ENCODE data around the gene ZNF467.

Gene ZNF467

DNA sequence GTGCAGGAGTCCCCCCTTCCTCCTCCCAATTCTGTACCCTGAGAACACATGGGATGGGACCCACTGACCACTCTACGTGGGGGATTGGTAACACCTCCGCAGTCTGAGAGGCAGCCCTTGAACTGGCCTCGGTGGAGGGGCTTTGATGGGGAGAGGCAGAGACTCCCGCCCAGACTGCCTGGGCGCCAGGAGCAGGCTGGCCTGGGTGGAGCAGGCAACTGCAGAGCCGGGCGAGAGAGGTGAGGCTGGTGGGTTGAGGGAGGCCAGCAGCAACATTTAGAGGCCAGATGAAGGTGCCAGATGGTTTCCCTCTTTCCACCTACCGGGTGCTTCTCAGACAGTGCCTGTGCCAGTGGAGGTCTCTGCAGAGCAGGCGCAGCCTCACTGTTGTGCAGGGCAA, 30.7 kb upstream of the ZNF467 start:
- DNase-seq: no peak

DNA sequence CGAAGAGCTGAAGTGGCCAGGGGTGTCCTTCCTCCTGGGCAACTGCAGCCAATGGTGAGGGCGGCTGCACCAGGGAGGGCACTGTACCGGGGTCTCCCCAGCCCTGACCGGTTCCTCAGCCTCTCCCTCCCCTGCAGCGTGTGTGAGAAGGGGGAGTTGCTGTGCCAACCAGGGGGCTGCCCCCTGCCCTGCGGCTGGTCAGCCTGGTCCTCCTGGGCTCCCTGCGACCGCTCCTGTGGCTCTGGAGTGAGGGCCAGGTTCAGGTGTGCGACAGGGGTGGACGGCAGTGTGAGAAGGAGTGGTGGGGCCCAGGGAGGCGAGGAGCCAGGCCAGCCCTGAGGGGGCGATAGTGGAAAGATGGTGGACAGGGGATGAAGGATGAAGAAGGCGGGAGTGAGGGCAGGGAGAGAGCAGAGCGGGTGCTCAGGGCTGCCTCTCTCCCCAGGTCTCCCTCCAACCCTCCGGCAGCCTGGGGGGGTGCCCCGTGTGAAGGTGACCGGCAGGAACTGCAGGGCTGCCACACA, 30.2 kb upstream of the ZNF467 start:
- no peak for DNase-seq

DNA sequence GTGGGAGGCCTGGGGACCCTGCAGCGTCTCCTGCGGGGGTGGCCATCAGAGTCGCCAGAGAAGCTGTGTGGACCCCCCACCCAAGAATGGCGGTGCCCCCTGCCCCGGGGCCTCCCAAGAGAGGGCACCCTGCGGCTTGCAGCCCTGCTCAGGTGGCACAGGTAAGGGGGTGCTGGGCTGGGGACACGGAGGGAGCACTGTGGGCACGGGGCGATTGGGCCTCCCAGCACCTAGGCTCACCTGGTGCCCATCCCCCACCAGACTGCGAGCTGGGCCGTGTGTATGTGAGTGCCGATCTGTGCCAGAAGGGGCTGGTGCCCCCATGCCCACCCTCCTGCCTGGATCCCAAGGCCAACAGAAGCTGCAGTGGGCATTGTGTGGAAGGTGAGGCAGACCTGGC, 29.6 kb upstream of the ZNF467 start:
- no peak for DNase-seq

DNA sequence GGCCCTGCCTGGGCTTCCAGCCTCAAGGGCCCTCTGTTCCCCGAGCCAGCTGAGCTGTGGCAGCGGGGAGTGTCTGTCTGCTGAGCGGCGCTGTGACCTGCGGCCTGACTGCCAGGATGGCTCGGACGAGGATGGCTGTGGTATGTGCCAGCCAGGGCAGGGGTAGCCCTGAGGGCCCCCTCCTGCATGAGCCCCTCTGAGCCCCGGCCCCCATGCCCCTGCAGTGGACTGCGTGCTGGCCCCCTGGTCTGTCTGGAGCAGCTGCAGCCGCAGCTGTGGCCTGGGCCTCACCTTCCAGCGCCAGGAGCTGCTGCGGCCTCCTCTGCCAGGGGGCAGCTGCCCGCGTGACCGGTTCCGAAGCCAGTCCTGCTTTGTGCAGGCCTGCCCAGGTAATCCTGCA, 28.4 kb upstream of the ZNF467 start:
- DNase-seq: no peak

DNA sequence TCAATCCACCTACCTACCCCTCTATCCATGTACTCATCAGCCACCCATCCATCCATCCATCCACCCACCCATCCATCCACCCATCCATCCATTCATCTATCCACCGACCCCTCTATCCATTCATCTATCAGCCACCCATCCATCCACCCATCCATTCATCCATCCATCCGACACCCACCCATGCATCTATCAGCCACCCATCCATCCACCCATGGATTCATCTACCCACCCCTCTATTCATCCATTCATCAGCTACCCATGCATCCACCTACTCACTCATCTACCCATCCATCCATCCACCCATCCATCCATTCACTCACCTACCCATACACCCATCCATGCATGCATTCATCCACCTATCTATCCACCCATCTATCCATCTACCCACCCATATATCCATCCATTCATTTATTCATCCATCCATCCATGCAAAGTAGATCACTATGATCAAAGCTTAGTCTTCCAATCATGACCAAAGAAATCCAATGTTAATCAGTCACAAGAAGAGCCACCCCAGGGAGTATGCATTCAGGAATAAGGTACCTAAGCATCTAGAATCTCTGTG, 27.7 kb upstream of the ZNF467 start:
- no peak for DNase-seq

DNA sequence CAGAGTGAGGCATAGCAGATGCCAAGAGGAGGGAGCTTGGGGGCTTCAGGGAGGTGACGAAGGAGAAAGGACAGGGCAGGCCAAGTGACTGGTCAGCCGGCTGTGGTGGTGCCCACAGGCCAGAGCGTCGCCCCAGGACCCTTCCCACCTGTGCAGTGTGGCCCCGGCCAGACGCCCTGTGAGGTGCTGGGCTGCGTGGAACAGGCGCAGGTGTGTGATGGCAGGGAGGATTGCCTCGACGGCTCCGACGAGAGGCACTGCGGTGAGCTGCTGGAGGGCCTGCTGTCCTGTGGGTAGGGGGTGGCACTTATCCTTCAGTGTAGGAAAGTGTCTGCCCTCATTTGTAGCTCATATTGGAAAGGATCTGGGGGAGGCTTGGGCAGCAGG, 26.8 kb upstream of the ZNF467 start:
- no peak for DNase-seq

DNA sequence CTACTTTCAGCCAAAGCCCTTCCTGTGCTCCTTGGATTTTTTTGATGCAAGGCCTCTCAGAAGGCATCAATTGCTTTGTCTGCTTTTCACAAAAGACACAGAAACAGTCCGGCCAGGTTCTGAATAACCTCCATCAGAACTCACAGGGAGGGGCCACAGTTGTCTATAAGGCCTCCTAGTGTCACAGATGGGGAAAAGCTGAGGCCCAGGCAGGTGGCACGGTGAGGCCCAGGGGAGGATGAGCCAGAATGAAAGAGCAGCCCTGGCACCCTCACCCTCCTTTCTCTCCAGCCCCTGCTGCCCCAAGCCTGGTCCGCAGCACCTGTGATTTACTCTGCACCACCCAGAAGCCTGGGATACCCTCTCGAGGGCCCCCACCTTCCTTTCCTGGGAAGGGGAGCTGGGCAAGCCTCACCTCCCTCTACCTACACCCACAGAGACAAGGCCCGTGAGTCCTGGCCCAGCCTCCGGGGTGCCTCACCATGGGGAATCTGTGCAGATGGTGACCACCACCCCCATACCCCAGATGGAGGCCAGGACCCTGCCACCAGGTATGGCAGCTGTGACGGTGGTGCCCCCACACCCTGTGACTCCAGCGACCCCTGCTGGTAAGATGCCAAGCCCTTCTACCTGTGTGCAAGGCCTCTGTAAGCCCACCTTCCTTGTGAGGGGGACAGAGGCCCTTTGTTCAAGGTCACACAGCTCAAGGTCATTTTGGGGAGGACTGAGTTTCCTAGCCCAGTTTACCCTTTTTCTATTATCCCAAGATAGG, 26.2 kb upstream of the ZNF467 start:
- DNase-seq: no peak

DNA sequence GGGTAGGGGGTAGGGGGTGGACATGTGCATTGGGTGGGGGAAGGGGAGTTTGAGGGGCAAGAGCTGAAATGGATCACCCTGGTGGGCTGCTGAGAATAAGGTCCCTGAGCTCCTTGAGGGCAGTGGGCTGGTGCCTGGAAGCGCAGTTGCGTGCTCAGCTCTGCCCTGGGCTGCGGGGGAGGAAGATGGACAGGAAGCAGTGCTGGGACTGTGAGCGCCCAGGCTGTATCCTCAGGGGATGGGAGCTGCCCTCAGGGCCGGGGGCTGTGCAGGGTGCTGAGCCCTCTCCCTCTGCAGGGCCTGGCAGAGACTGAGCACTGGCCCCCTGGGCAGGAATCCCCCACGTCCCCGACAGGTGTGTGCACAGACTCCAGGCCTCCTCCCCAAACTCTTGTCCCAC, 24.4 kb upstream of the ZNF467 start:
- no peak for DNase-seq

DNA sequence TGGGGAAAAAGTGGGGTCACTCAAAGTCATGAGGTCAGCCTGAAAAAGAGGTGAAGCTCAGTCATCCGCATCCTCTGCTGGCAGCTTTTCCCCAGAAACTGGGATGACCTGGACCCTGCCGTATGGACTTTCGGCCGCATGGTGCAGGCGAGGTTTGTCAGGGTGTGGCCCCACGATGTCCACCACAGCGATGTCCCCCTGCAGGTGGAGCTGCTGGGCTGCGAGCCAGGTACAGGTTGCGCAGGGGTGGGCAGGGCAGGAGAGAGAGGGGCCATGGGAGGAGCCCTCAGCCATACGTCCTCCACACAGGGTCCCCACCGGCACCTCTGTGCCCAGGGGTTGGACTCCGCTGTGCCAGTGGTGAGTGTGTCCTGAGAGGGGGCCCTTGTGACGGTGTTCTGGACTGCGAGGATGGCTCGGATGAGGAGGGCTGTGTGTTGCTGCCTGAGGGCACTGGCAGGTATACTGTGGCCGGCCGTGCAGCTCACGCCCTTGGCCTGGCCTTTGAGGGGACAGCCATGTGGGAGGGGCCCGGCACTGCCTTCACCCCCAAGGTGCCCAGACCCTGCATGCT, 23.0 kb upstream of the ZNF467 start:
- no peak for DNase-seq

DNA sequence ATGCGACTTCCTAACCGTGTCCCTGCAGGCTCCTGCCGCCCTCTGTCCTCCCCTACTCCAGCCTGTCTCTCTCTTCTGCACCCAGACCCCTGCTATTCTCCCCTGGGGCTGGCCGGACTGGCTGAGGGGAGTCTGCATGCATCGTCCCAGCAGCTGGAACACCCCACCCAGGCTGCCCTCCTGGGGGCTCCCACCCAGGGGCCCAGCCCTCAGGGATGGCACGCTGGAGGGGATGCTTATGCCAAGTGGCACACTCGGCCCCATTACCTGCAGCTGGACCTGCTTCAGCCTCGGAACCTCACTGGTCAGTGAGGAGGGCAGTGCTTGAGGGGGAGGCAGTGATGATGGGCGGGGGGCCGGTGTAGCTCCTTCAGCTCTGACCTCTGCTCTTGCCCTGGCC, 21.7 kb upstream of the ZNF467 start:
- no peak for DNase-seq

DNA sequence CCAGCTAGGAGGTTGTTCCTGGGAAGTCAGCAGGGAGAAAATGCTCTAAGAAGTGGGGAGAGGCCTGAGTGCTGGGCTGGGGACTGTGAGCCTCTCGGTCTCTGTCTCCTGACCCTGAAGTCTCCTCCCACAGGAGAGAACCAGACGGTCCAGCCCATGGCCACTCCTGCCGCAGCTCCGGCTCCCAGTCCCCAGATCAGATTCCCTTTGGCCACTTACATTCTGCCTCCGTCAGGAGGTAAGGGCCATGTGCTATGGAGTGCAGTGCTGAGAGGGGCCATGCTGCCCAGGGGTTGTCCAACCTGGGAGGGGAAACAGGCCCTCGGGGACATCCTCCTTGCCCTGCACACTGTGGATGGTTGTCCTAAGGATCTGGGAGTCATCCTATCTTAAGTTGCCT, 21.3 kb upstream of the ZNF467 start:
- DNase-seq: no peak

DNA sequence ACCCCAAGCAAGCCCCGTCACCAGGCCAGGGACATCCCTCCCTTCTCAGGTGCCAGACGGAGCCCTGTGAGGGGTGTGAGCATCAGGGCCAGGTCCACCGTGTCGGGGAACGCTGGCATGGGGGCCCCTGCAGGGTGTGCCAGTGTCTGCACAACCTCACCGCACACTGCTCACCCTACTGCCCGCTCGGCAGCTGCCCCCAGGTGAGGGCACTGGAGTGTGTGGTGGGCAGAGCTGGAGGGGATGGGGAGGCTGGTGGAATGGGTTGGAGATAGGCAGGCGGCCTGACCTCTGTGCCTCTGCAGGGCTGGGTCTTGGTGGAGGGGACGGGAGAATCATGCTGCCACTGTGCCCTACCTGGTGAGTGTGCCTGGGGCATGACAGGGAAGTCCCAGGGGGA, 19.9 kb upstream of the ZNF467 start:
- DNase-seq: no peak

DNA sequence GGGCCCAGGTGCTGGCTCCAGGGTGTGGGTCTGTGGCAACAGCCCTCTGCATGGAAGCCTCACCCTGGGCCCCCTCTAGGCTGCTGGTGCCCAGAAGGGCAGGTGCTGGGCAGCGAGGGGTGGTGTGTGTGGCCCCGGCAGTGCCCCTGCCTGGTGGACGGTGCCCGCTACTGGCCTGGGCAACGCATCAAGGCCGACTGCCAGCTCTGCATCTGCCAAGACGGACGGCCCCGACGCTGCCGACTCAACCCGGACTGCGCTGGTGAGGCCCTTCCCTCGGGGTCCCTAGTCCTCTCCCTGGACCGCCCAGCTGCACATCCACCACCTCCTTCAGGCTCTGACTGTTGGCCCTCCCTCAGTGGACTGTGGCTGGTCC, 18.8 kb upstream of the ZNF467 start:
- no peak for DNase-seq

DNA sequence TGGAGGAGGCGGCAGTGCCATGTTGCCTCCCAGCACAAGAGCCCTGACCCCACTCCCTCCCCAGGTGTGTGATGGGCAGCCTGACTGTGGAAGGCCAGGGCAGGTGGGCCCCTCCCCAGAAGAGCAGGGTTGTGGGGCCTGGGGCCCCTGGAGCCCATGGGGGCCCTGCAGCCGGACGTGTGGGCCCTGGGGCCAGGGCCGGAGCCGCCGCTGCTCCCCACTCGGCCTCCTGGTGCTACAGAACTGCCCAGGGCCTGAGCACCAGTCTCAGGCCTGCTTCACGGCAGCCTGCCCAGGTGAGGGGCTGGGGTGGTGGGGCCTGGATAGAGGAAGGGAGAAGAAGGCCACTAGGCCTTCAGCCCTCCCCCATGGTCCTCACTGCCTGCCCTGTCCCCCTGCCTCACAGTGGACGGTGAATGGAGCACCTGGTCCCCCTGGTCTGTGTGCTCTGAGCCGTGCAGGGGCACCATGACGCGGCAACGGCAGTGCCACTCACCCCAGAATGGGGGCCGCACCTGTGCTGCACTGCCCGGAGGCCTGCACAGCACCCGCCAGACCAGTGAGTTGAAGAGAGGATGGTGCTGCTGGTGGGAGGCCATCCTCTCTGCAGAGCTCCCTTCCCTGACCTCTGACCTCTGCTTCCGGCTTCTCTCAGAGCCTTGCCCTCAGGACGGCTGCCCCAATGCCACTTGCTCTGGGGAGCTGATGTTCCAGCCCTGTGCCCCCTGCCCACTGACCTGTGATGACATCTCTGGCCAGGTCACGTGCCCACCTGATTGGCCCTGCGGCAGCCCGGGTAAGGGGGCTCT, 18.2 kb upstream of the ZNF467 start:
- DNase-seq: no peak

DNA sequence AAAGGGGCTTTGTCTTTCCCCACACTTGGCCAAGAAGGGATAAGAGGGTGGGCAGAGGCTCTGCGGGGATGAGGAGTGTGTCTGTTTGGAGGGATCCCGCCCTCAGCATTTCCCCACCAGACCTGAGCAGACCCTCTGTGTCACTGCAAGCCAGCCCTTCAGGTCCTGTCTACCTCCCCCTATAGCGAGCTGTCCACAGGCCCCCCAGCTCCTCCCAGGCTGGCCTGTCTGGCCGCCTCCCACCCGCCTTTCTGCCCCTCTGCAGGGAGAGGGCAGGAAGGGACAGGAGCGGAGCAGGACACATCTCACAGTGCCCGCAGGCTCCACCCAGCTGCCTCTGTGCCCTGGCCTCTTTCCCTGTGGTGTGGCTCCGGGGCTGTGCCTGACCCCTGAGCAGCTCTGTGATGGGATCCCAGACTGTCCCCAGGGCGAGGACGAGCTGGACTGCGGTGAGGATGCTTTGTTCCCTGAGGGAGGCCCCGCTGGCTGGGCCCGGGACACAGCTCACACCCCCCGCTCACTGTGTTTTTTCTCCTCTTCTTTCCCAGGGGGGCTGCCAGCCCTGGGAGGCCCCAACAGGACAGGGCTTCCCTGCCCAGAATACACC, 17.5 kb upstream of the ZNF467 start:
- DNase-seq: no peak

DNA sequence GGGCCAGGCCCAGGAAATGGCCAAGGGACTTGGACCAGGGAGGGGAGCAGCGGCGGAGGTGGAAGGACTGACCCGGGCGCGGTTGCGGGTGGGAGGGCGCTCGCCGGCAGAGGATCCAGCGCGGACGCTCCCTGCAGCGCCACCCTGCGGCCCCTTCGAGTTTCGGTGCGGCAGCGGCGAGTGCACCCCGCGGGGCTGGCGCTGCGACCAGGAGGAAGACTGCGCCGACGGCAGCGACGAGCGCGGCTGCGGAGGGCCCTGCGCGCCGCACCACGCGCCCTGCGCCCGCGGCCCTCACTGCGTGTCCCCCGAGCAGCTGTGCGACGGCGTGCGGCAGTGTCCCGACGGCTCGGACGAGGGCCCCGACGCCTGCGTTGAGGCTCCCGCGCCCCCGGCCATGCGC, 16.8 kb upstream of the ZNF467 start:
- no peak for DNase-seq

DNA sequence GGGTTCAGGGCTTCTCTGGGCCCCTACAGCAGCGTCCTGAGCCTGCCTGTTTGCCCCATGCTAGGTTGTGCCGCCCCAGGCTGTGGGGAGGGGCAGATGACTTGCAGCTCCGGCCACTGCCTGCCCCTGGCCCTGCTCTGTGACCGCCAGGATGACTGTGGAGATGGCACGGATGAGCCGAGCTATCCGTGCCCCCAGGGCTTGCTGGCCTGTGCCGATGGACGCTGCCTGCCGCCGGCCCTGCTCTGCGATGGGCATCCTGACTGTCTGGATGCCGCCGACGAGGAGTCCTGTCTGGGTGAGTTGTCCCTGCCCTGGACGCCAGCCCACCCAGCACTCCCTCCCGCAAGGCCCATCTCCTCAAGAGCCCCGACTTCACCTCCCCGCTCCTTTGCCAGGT, 15.7 kb upstream of the ZNF467 start:
- DNase-seq: no peak

DNA sequence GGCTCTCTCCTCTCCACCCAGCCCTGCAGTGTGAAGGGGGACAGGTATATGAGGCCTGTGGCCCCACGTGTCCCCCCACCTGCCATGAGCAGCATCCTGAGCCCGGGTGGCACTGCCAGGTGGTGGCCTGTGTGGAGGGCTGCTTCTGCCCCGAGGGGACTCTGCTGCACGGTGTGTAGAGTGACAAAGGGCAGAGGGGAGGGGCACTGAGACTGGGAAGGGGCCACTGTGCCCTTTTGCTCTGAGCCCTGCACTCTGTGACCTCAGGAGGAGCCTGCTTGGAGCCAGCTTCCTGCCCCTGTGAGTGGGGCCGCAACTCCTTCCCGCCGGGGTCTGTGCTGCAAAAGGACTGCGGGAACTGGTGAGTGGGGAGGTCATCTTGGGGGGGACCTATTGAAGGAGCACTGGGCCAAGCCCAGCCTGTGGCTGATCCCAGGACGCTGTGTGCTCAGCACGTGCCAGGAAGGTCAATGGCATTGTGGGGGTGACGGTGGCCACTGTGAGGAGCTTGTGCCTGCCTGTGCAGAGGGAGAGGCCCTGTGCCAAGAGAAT, 15.0 kb upstream of the ZNF467 start:
- no peak for DNase-seq

DNA sequence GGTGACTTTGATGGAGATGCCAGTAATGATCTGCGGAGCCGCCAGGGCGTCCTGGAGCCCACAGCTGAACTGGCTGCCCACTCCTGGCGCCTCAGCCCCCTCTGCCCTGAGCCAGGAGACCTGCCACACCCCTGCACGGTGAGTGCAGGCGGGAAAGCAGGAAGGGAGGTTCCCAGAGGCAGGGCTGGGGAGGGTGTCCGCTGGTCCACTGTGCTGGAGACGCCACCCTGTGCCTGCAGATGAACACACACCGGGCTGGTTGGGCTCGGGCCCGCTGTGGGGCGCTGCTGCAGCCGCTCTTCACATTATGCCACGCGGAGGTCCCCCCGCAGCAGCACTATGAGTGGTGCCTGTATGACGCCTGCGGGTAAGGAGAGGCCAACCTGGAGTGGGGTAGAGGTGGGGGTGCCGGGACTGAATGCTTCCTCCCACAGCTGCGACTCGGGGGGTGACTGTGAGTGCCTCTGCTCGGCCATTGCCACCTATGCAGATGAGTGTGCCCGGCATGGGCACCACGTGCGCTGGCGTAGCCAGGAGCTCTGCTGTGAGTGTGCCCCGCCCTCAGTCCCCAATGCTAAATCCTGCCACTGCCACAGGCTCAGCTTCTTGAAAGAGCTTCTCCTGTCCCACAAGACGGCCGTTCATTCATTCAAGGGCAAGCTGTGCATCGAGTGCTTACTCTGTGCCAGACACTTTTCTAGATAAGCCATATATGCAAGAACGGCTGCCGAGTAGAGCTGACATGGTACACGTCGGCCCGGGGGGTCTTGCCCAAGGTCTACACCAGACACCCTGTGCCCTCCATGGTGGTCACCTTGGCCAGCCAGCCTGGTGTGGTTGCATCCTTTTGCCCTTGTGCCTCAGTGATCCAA, 14.3 kb upstream of the ZNF467 start:
- no peak for DNase-seq

DNA sequence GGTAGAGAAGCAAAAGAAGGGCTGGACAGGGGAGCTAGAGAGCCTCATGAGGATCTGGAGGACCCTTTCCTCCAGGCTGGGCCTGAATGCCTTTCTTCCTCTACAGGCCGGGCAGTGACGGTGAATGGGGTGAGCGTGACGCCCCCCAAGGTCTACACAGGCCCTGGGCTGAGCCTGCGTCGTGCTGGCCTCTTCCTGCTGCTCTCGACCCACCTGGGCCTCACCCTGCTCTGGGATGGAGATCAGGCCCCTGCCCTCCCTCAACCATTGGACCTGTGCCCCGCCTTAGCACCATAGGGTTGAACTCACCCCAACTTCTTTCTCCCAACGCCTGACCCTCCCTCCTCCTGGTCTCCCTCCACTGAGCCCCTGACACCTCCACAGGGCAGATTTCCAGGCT, 12.6 kb upstream of the ZNF467 start:
- no peak for DNase-seq

DNA sequence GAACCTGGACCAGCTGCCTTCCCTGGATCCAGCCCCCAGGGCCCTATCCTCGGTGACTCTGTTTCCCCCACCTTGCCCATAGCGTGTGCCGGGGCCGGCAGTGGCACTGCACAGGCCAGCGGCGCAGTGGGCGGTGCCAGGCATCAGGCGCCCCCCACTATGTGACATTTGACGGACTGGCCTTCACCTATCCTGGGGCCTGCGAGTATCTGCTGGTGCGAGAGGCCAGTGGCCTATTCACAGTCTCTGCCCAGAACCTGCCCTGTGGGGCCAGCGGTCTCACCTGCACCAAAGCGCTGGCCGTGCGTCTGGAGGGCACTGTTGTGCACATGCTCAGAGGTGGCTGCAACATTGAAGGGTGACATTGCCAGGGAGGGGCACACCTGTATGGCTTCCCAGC, 12.0 kb upstream of the ZNF467 start:
- no peak for DNase-seq

DNA sequence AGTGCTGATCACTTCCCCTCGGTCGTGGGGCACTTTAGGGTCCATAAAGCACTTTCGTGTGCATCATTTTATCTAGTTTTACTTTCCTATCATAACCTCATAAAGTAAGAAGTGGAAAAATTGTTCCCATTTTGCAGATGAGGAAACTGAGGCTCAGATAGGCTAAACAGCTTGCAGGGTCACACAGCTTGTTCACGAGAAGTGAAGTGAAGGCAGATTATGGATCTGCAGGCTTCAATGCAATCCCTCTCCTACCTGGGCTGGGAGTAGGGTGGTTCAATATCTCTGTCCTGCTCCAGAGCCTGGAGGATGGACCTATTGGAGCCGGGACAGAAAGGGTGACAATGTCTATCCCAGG, 10.8 kb upstream of the ZNF467 start:
- DNase-seq: no peak
